ENCODE measurements around the gene KIF2C.

DNA sequence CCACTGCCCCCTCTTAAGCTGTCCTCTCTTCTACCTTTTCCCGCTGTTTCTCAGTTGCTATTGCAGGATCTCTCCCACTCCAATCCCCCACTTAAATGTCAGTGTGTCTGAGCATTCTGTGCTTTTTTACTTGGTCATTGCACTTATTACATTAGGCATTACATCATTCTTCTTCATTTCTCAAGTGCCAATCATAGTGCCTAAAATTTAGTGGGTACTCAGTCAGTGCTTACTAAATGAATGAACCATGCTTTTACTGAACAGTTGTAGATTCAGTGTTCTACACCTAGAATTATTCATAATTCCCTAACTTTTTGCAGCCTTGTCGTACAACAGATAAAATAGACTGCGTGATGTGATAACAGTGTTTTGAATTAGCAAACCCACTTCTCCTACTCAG lies 45.7 kb upstream of the KIF2C start:
- TF ChIP-seq EZH2 (IDR thresholded peaks at IDR 0.05; ENCODE audit: low read length, unreplicated experiment) (no peak), EZH2phosphoT487 (IDR thresholded peaks at IDR 0.05; ENCODE audit: borderline replicate concordance, low read length) (no peak)
- TF ChIP-seq, protein P1, sequence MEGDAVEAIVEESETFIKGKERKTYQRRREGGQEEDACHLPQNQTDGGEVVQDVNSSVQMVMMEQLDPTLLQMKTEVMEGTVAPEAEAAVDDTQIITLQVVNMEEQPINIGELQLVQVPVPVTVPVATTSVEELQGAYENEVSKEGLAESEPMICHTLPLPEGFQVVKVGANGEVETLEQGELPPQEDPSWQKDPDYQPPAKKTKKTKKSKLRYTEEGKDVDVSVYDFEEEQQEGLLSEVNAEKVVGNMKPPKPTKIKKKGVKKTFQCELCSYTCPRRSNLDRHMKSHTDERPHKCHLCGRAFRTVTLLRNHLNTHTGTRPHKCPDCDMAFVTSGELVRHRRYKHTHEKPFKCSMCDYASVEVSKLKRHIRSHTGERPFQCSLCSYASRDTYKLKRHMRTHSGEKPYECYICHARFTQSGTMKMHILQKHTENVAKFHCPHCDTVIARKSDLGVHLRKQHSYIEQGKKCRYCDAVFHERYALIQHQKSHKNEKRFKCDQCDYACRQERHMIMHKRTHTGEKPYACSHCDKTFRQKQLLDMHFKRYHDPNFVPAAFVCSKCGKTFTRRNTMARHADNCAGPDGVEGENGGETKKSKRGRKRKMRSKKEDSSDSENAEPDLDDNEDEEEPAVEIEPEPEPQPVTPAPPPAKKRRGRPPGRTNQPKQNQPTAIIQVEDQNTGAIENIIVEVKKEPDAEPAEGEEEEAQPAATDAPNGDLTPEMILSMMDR (conservative IDR thresholded peaks at IDR 0.05; ENCODE audit: low read depth, low read length): no peak
